Transverse colon (tissue), 4 donors: ENCODE measurements around the gene ERCC4. TPM values are rescaled to one million over a fixed set of nuclear protein-coding genes. Genes with fewer than 3 reads are reported as not detected.

Experiments
- DNase-seq: peaks from one replicate; pipeline ENCODE4 v3.0.0-alpha.2; 2019
- H3K27ac ChIP-seq, 4 donors: fragments of 200-600 bp; sonication (generic); 2 replicates each; pipeline ENCODE4 v1.5.1; 2016 to 2018; ENCODE audit warnings: inconsistent platforms in 4 of 4
- H3K27me3 ChIP-seq: fragments of 200-600 bp; sonication (generic); 2 replicates; pipeline ENCODE4 v1.5.1; 2017; ENCODE audit warnings: inconsistent platforms
- H3K36me3 ChIP-seq, 4 donors: fragments of 200-600 bp; sonication (generic); 2 replicates each; pipeline ENCODE4 v1.5.1; 2017 to 2019; ENCODE audit warnings: inconsistent platforms in 4 of 4
- H3K4me1 ChIP-seq, 4 donors: fragments of 200-600 bp; sonication (generic); 2 replicates each; pipeline ENCODE4 v1.5.1; 2017 to 2020; ENCODE audit warnings: inconsistent platforms in 4 of 4
- H3K4me3 ChIP-seq, 4 donors: fragments of 200-600 bp; sonication (generic); 1 replicate in 1 of 4; 2 replicates in 3 of 4; pipeline versions ENCODE4 v1.5.1 to v1.6.1; 2017 to 2019; ENCODE audit warnings: inconsistent platforms in 4 of 4
- H3K9me3 ChIP-seq, 2 donors: fragments of 200-600 bp; sonication (generic); 2 replicates each; pipeline ENCODE4 v1.5.1; 2017 to 2019; ENCODE audit warnings: inconsistent platforms in 2 of 2
- EP300 ChIP-seq: sonication (generic); formaldehyde crosslinking; IDR thresholded peaks from one replicate; pipeline ENCODE4 v1.6.1; 2017; ENCODE audit warnings: antibody characterized with exemption, low read depth
- POLR2A ChIP-seq: fragments of 450-650 bp; IDR thresholded peaks from one replicate; pipeline ENCODE4 v1.6.1; 2016; ENCODE audit warnings: antibody characterized with exemption, mild to moderate bottlenecking, moderate library complexity
- POLR2AphosphoS5 ChIP-seq, 3 donors: sonication (generic); formaldehyde crosslinking; IDR thresholded peaks; one replicate each; pipeline ENCODE4 v1.6.1; 2016; ENCODE audit warnings: antibody characterized with exemption in 3 of 3
- WGBS, 2 donors: methylation state at CpG; one replicate each; pipeline ENCODE4 v1.1.5; 2018; ENCODE audit warnings: low coverage in 1 of 2; 5-methylcytosine and 5-hydroxymethylcytosine counted together
- in situ Hi-C, 4 donors: fragments of 200-750 bp; cut with MboI; loops; one replicate each; pipeline versions ENCODE4 v1.15.0 to v1.15.1; 2017; ENCODE audit warnings: low sequenced_read_pairs in 3 of 4, low pct_ligation_motif_present in 1 of 4, low pct_unique_long_range_greater_than_20kb in 1 of 4
- intact Hi-C: fragments of 100-400 bp; cut with DNase I; formaldehyde crosslinking; loops from one replicate; pipeline ENCODE4 v1.15.1; 2023; ENCODE audit warnings: low total_unique reads
- total RNA-seq, 4 donors: library from RNA; depleted of rRNA; stranded (reverse); fragments of >200 nt; gene quantifications; one replicate each; pipeline ENCODE4 v1.1.0, GENCODE V29; 2016
- TF ChIP-seq, protein P1 (sequence below), 5 experiments: fragments of 200-600 bp in 3 of 5; fragments of 450-650 bp in 2 of 5; sonication (generic) in 3 of 5; IDR thresholded peaks; 1 replicate in 2 of 5; 2 replicates in 3 of 5; pipeline ENCODE4 v1.5.1; 2016 to 2017; ENCODE audit warnings: antibody characterized with exemption in 5 of 5, inconsistent platforms in 3 of 5, mild to moderate bottlenecking in 2 of 5, moderate library complexity in 1 of 5

Gene ERCC4
- total RNA-seq, 4 donors from 2014 or later: 3.8 to 14.1 (median 4.8) TPM

DNA sequence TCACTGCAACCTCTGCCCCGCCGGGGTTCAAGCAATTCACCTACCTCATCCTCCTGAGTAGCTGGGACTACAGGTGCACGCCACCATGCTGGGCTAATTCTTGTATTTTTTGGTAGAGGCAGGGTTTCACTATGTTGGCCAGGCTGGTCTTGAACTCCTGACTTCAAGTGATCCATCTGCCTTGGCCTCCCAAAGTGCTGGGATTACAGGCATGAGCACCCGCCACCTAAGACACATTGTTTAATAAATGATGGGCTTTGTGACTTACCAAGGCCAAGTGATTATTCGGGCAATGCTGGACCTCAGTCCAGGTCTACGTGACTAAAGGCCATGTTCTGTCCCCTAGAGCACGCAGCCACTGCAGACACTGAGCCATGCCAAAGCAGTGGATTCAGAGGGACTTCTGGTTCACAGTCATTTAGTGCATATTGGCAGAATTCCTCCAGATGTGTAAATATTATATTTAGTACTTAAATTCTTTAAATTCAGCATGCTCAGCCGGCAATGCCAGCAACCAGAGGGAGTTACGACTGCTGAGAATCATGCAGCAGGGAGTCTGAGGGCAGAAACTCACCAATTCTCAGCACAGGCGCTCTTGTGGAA is 4.8 kb upstream of the ERCC4 start:
- WGBS, 2 donors: 80 to 87% methylated on average over 2 to 10 of the region's 10 CpGs
- intact Hi-C loops: no loop called here
- H3K9me3 ChIP-seq: peaks cover 0 to 4% of the 10 kb centered on the region in 2 donors
- peaks cover 0 to 10% (median 3%) of the 10 kb centered on the region in 4 donors for H3K4me1 ChIP-seq
- H3K27ac ChIP-seq: no peak overlapping the region
- H3K4me3 ChIP-seq: no peak overlapping the region
- DNase-seq: no peak
- in situ Hi-C loops: loop anchor here in 1 of 4 donors (25.0 kb wide), 1 partner anchor 622 kb away; no protein-coding TSS in a partner anchor
- TF ChIP-seq EP300 (no peak), POLR2AphosphoS5 (IDR thresholded peaks at IDR 0.05) (no peak), POLR2A (no peak)
- TF ChIP-seq, protein P1, sequence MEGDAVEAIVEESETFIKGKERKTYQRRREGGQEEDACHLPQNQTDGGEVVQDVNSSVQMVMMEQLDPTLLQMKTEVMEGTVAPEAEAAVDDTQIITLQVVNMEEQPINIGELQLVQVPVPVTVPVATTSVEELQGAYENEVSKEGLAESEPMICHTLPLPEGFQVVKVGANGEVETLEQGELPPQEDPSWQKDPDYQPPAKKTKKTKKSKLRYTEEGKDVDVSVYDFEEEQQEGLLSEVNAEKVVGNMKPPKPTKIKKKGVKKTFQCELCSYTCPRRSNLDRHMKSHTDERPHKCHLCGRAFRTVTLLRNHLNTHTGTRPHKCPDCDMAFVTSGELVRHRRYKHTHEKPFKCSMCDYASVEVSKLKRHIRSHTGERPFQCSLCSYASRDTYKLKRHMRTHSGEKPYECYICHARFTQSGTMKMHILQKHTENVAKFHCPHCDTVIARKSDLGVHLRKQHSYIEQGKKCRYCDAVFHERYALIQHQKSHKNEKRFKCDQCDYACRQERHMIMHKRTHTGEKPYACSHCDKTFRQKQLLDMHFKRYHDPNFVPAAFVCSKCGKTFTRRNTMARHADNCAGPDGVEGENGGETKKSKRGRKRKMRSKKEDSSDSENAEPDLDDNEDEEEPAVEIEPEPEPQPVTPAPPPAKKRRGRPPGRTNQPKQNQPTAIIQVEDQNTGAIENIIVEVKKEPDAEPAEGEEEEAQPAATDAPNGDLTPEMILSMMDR (IDR thresholded peaks at IDR 0.05): no peak
- no peaks in the 10 kb centered on the region for H3K27me3 ChIP-seq
- no peaks in the 10 kb centered on the region for H3K36me3 ChIP-seq

GRCh38 chr16:13919330-13919682 is 648 bp upstream of the ERCC4 start:
- no peak for DNase-seq
- H3K4me3 ChIP-seq: peak overlapping the region in 2 of 4 donors; percentile 20 to 89

DNA sequence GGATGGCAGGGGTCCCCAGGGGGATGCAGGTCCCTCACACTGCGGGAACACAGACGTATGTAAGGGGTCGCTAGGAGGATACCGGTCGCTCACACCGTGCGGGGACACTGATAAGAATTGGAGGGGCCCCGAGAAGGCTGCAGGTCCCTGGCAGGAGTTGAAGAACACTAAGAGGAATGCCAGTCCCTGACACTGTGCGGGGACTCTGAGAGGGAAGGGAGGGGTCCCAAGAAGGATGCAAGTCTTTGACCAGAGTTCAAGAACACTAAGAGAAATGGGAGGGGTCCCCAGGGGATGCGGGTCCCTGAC is 510 bp downstream of the ERCC4 start:
- no peaks in the 10 kb centered on the region for H3K36me3 ChIP-seq
- peak overlapping the region; percentile 83 to 98 (median 92) for H3K4me3 ChIP-seq
- DNase-seq: no peak
- intact Hi-C loops: loop anchor here (10.0 kb wide), 1 partner anchor 604 kb away; no protein-coding TSS in a partner anchor
- peak overlapping the region; percentile 83 to 92 (median 86) for H3K27ac ChIP-seq
- H3K9me3 ChIP-seq: no peaks in the 10 kb centered on the region
- WGBS, 2 donors: 3 to 4% methylated on average over 9 to 10 of the region's 10 CpGs
- H3K4me1 ChIP-seq: peaks cover 6 to 24% (median 12%) of the 10 kb centered on the region in 4 donors
- H3K27me3 ChIP-seq: no peaks in the 10 kb centered on the region
- TF ChIP-seq, protein P1 (IDR thresholded peaks at IDR 0.05): no peak
- TF ChIP-seq EP300 (no peak), POLR2AphosphoS5 (IDR thresholded peaks at IDR 0.05) (no peak), POLR2A (no peak)
- in situ Hi-C loops: loop anchor here in 3 of 4 donors (5.0 to 25.0 kb wide), 3 partner anchors 364 to 617 kb away; no protein-coding TSS in a partner anchor

More at GRCh38 chr16:13919330-13919682, 648 bp upstream of the ERCC4 start:
- H3K27me3 ChIP-seq: no peaks in the 10 kb centered on the region
- H3K36me3 ChIP-seq: no peaks in the 10 kb centered on the region
- H3K4me1 ChIP-seq: peaks cover 6 to 24% (median 12%) of the 10 kb centered on the region in 4 donors
- TF ChIP-seq POLR2A: no peak
- no peak for TF ChIP-seq POLR2AphosphoS5 (IDR thresholded peaks at IDR 0.05)
- TF ChIP-seq, protein P1 (IDR thresholded peaks at IDR 0.05): no peak
- 0% methylated on average over 3 of the region's 3 CpGs; no CpG with 5 or more reads in 1 of the 2 donors for WGBS, 2 donors
- in situ Hi-C loops: loop anchor here in 1 of 4 donors (25.0 kb wide), 1 partner anchor 618 kb away; no protein-coding TSS in a partner anchor
- H3K27ac ChIP-seq: peak overlapping the region; percentile 55 to 75 (median 60)
- intact Hi-C loops: no loop called here
- H3K9me3 ChIP-seq: no peaks in the 10 kb centered on the region

DNA sequence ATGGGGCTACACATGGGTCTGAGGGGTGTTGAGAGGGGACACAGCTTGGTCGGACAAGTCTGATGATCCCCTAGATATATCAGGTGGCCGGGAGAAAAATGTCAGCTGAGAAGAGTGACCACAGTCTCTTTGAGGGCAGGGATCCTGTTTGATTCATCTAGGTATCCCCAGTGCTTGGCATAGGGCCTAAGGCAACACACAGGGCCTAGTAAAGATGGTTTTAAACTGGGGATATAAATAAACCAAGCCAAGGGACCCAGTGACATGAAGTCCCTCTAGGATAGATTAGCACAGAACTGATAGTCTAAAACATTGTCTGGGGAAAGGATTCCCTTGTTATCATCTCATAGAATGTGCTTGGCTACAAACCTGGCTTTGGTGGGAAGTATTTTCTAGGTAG is 1.4 kb downstream of the ERCC4 start:
- Histone ChIP-seq H3K27ac (no peak overlapping the region), H3K27me3 (no peaks in the 10 kb centered on the region), H3K4me3 (no peak overlapping the region), H3K4me1 (peaks cover 6 to 24% (median 12%) of the 10 kb centered on the region in 4 donors), H3K36me3 (peaks cover 0 to 5% (median 0%) of the 10 kb centered on the region in 4 donors), H3K9me3 (no peaks in the 10 kb centered on the region)
- TF ChIP-seq POLR2A (no peak), EP300 (no peak), POLR2AphosphoS5 (IDR thresholded peaks at IDR 0.05) (no peak)
- TF ChIP-seq, protein P1 (IDR thresholded peaks at IDR 0.05): no peak
- DNase-seq: no peak
- 84% methylated on average over 2 of the region's 2 CpGs; no CpG with 5 or more reads in 1 of the 2 donors for WGBS, 2 donors
- intact Hi-C loops (loop anchor here (10.0 kb wide), 1 partner anchor 603 kb away; no protein-coding TSS in a partner anchor), in situ Hi-C loops (loop anchor here in 3 of 4 donors (5.0 to 25.0 kb wide), 3 partner anchors 363 to 616 kb away; no protein-coding TSS in a partner anchor)
